Lower leg skin (tissue), 4 donors: ENCODE data around the gene SPON1. TPM values are rescaled to one million over a fixed set of nuclear protein-coding genes. Genes with fewer than 3 reads are reported as not detected.

ENCODE experiments used
- DNase-seq, 2 donors: peaks; one replicate each; pipeline ENCODE4 v3.0.0-alpha.2; 2019; ENCODE audit warnings: low spot score in 2 of 2
- H3K4me3 ChIP-seq: fragments of 200-600 bp; sonication (generic); 2 replicates; pipeline ENCODE4 v1.5.1; 2017; ENCODE audit warnings: mild to moderate bottlenecking, low read depth; ENCODE audit not compliant: poor library complexity, severe bottlenecking
- POLR2A ChIP-seq, 2 donors: fragments of 450-650 bp; IDR thresholded peaks; one replicate each; pipeline ENCODE4 v1.6.1; 2016 to 2017; ENCODE audit warnings: antibody characterized with exemption in 2 of 2, mild to moderate bottlenecking in 1 of 2, moderate library complexity in 1 of 2
- WGBS, 2 donors: methylation state at CpG; one replicate each; pipeline ENCODE4 v1.1.5; 2018; 5-methylcytosine and 5-hydroxymethylcytosine counted together
- intact Hi-C: fragments of 100-400 bp; cut with DNase I; formaldehyde crosslinking; loops from one replicate; pipeline ENCODE4 v1.15.0; 2023; ENCODE audit warnings: low total_unique reads
- total RNA-seq, 4 donors: library from RNA; depleted of rRNA; stranded (reverse); fragments of >200 nt; gene quantifications; one replicate each; pipeline ENCODE4 v1.1.0, GENCODE V29; 2016
- TF ChIP-seq, protein P1 (sequence below), 3 donors: fragments of 450-650 bp; IDR thresholded peaks; one replicate each; pipeline ENCODE4 v1.5.1; 2016; ENCODE audit warnings: antibody characterized with exemption in 3 of 3, mild to moderate bottlenecking in 3 of 3, moderate library complexity in 2 of 3

SPON1 gene
- total RNA-seq, 4 donors from 2014 or later = 3.8 to 12.3 (median 5.1) TPM

GRCh38 chr11:14112721-14113120, 150.2 kb downstream of the SPON1 start:
- no peak for DNase-seq
- WGBS, 2 donors = 78 to 88% methylated on average over 2 of the region's 2 CpGs
- intact Hi-C loops = no loop called here
- no peak overlapping the region for H3K4me3 ChIP-seq
- TF ChIP-seq, protein P1, sequence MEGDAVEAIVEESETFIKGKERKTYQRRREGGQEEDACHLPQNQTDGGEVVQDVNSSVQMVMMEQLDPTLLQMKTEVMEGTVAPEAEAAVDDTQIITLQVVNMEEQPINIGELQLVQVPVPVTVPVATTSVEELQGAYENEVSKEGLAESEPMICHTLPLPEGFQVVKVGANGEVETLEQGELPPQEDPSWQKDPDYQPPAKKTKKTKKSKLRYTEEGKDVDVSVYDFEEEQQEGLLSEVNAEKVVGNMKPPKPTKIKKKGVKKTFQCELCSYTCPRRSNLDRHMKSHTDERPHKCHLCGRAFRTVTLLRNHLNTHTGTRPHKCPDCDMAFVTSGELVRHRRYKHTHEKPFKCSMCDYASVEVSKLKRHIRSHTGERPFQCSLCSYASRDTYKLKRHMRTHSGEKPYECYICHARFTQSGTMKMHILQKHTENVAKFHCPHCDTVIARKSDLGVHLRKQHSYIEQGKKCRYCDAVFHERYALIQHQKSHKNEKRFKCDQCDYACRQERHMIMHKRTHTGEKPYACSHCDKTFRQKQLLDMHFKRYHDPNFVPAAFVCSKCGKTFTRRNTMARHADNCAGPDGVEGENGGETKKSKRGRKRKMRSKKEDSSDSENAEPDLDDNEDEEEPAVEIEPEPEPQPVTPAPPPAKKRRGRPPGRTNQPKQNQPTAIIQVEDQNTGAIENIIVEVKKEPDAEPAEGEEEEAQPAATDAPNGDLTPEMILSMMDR (IDR thresholded peaks at IDR 0.05) = no peak
- TF ChIP-seq POLR2A (IDR thresholded peaks at IDR 0.05) = no peak

DNA sequence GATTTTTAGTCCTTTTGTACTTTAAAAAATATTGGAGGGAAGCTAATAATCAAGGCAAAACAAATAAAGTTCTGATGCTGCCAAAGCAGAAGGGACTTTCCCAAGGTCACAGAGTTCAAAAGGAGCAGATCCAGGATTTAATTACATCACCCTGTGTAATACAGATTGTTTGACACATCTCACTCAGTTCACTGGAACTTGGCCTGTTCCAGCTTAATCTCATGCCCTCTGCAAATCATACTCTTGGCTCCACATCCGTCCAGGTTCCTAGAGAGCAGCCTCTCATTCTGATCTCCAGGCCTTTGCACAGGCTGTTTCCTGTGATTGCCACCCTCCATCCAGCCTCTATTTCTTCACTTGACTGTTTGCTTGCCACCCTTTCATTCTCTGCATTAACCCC, 151.7 kb downstream of the SPON1 start:
- TF ChIP-seq, protein P1 (IDR thresholded peaks at IDR 0.05) = no peak
- TF ChIP-seq POLR2A (IDR thresholded peaks at IDR 0.05) = no peak
- 15 to 21% methylated on average over 1 of the region's 1 CpG for WGBS, 2 donors
- intact Hi-C loops = loop anchor here (1.0 kb wide), 1 partner anchor 49 kb away; no protein-coding TSS in a partner anchor
- DNase-seq = no peak
- H3K4me3 ChIP-seq = no peak overlapping the region

GRCh38 chr11:14114786-14115185, 152.3 kb downstream of the SPON1 start:
- DNase-seq = no peak
- no peak for TF ChIP-seq POLR2A (IDR thresholded peaks at IDR 0.05)
- TF ChIP-seq, protein P1 (IDR thresholded peaks at IDR 0.05) = no peak
- intact Hi-C loops = loop anchor here (1.0 kb wide), 1 partner anchor 49 kb away; no protein-coding TSS in a partner anchor
- WGBS, 2 donors = 71 to 85% methylated on average over 2 of the region's 2 CpGs
- H3K4me3 ChIP-seq = no peak overlapping the region

DNA sequence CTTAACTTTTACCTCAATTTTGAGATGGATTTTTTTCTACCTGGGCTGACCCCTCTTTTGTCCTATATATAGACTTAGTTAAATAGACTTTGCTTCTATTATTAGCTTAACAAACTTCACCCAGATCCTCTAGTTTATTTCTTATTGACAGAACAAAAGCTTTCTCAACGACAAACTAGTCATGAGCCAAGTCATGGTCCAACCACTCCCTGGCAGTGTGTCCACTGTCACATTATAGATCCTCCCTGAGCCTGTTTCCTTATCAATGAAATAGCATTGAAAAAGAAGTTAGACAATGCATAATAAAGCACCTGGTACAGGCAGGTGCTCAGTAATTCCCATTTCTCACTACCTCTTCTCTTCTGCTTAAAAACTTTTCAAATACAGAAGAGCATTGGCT, 155.1 kb downstream of the SPON1 start:
- no peak for DNase-seq
- no peak overlapping the region for H3K4me3 ChIP-seq
- TF ChIP-seq POLR2A (IDR thresholded peaks at IDR 0.05) = no peak
- TF ChIP-seq, protein P1 (IDR thresholded peaks at IDR 0.05) = no peak
- 41 to 47% methylated on average over 1 of the region's 1 CpG for WGBS, 2 donors
- intact Hi-C loops = no loop called here

DNA sequence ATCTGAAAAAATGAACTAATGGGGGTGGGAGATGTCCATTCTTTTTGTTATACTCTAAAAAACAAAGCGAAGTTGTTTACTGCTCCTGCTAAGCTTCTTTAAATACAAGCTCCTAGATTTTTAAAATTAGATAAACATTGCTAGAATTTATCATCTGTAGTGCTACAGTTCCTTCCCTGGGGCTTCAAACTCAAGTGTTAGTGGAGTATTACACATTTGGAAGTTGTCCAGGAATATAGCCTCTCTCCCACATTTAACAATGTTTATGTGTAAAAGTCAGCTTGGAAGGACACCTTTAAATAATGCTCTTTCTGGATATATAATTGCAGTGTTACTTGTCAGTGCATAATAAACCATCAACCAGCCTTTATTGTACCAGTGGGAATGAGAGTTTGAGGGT, 155.5 kb downstream of the SPON1 start:
- no peak for DNase-seq
- intact Hi-C loops = no loop called here
- no peak overlapping the region for H3K4me3 ChIP-seq
- WGBS, 2 donors = 24 to 25% methylated on average over 1 of the region's 1 CpG
- TF ChIP-seq, protein P1 (IDR thresholded peaks at IDR 0.05) = no peak
- no peak for TF ChIP-seq POLR2A (IDR thresholded peaks at IDR 0.05)

GRCh38 chr11:14119357-14119756, 156.8 kb downstream of the SPON1 start:
- 94 to 97% methylated on average over 2 of the region's 2 CpGs for WGBS, 2 donors
- intact Hi-C loops = no loop called here
- no peak for DNase-seq
- TF ChIP-seq POLR2A (IDR thresholded peaks at IDR 0.05) = no peak
- TF ChIP-seq, protein P1 (IDR thresholded peaks at IDR 0.05) = no peak
- H3K4me3 ChIP-seq = no peak overlapping the region
